Measurements from ENCODE around the gene BMP8A. TPM values are rescaled to one million over a fixed set of nuclear protein-coding genes. Genes with fewer than 3 reads are reported as not detected.
"Not testable (repeated sequence)": the region's sequence is repeated elsewhere in the genome, so short reads cannot be mapped to it uniquely, and the experiment has no call there.

The BMP8A gene
- total RNA-seq, 4 donors from 2014 or later = 0.40 to 4.0 (median 1.2) TPM

DNA sequence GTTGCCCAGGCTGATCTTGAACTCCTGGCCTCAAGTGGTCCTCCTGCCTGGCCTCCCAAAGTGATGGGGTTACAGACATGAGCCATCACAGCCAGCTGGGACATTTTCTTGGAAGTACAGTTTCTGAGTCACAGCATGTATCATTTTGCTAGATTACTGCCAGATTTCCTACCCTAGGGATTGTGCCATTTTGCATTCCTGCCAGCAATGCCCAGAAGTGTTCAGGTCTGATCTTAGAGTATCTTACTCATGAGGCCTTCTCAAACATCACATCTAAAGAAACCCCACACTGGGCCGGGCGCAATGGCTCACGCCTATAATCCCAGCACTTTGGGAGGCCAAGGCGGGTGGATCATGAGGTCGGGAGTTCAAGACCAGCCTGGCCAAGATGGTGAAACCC is 10.2 kb downstream of the BMP8A start:
- TF ChIP-seq EP300 (IDR thresholded peaks at IDR 0.05) = no peak
- no peak for TF ChIP-seq POLR2AphosphoS5 (IDR thresholded peaks at IDR 0.05)
- TF ChIP-seq, protein P1, sequence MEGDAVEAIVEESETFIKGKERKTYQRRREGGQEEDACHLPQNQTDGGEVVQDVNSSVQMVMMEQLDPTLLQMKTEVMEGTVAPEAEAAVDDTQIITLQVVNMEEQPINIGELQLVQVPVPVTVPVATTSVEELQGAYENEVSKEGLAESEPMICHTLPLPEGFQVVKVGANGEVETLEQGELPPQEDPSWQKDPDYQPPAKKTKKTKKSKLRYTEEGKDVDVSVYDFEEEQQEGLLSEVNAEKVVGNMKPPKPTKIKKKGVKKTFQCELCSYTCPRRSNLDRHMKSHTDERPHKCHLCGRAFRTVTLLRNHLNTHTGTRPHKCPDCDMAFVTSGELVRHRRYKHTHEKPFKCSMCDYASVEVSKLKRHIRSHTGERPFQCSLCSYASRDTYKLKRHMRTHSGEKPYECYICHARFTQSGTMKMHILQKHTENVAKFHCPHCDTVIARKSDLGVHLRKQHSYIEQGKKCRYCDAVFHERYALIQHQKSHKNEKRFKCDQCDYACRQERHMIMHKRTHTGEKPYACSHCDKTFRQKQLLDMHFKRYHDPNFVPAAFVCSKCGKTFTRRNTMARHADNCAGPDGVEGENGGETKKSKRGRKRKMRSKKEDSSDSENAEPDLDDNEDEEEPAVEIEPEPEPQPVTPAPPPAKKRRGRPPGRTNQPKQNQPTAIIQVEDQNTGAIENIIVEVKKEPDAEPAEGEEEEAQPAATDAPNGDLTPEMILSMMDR (IDR thresholded peaks at IDR 0.05) = no peak
- TF ChIP-seq POLR2A (IDR thresholded peaks at IDR 0.05) = no peak
- Histone ChIP-seq H3K27me3 (peaks cover 8% of the 10 kb centered on the region), H3K27ac (no peak overlapping the region), H3K36me3 (no peaks in the 10 kb centered on the region), H3K4me3 (no peak overlapping the region), H3K9me3 (no peaks in the 10 kb centered on the region), H3K4me1 (peaks cover 0 to 6% (median 0%) of the 10 kb centered on the region in 3 donors)
- ATAC-seq = no peak
- WGBS, 2 donors (ENCODE audit: low coverage in 1 of 2) = 92% methylated on average over 5 of the region's 5 CpGs; no CpG with 5 or more reads in 1 of the 2 donors

DNA sequence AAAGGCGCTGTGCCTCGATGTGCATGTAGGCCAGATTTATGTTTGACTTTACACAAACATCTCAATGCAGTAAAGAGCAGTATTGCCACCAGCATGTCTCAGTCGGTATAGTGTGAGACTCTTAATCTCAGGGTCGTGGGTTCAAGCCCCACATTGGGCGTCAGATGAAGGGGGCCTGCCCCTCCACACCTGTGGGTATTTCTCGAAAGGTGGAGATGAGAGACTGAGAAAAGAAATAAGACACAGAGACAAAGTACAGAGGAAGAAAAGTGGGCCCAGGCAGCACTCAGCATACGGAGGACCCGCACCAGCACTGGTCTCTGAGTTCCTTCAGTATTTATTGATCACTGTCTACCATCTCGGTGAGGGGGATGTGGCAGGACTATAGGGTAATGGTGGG is 13.0 kb downstream of the BMP8A start:
- WGBS, 2 donors (ENCODE audit: low coverage in 1 of 2) = 78 to 85% methylated on average over 8 to 9 of the region's 9 CpGs
- not testable (repeated sequence) for H3K36me3 ChIP-seq, H3K27ac ChIP-seq, ATAC-seq, H3K4me3 ChIP-seq, H3K4me1 ChIP-seq, H3K9me3 ChIP-seq, H3K27me3 ChIP-seq

DNA sequence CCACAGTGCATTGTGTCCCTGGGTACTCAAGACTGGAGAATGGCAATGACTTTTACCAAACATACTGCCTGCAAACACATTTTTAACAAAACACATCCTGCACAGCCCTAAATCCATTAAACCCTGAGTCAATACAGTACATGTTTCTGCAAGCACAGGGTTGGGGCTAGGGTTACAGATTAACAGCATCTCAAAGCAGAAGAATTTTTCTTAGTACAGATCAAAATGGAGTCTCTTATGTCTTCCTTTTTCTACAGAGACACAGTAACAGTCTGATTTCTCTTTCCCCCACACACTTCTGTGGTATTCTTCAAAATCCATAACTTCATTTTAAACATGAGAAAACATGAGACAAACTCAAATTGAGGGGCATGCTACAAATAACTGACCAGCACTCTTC is 13.9 kb downstream of the BMP8A start:
- Histone ChIP-seq H3K9me3 (no peaks in the 10 kb centered on the region), H3K27ac (no peak overlapping the region), H3K27me3 (peaks cover 5% of the 10 kb centered on the region), H3K36me3 (no peaks in the 10 kb centered on the region), H3K4me1 (peaks cover 0 to 4% (median 0%) of the 10 kb centered on the region in 3 donors), H3K4me3 (no peak overlapping the region)
- ATAC-seq = no peak
- TF ChIP-seq, protein P1 (IDR thresholded peaks at IDR 0.05) = no peak
- TF ChIP-seq POLR2AphosphoS5 (IDR thresholded peaks at IDR 0.05) (no peak), POLR2A (IDR thresholded peaks at IDR 0.05) (no peak), EP300 (IDR thresholded peaks at IDR 0.05) (no peak)

DNA sequence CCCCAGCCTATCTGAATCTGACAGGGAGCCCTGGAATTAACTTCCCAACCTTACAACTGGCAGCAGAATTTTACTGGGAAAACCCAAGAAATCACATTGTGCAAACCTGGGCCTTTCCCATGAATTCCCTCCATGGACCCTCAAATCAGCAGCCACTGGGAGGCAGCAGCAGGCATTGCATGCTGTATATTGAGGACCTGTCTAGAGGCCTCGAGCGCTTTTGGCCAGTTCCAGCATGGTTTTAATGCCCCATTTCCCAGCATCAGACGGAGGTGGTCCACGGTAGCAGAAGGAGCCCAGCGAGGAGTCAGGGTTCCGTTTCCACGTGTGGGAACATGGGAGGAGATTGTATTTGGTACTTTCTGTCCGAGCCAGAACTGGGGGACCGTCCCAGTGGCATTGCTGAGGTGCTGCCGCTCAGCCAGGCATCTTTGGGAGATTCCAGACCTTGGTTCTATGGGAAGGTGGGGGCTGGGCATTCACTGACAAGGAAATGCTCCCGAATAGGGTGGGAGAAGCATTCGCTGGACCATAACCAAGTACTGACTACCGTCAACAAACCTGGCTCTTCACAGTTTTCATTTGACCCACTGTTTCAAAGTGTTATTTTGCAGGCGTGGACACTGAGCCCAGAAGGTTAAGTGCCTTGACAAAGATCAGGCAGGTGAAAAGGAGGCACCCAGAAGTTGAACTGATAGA is 15.9 kb downstream of the BMP8A start:
- Histone ChIP-seq H3K36me3 (no peaks in the 10 kb centered on the region), H3K9me3 (no peaks in the 10 kb centered on the region), H3K27ac (no peak overlapping the region), H3K4me3 (no peak overlapping the region), H3K27me3 (peaks cover 5% of the 10 kb centered on the region), H3K4me1 (no peaks in the 10 kb centered on the region)
- TF ChIP-seq POLR2A (IDR thresholded peaks at IDR 0.05) = no peak
- TF ChIP-seq, protein P1 (IDR thresholded peaks at IDR 0.05) = peak in 1 of 4 experiments; percentile 16
- WGBS, 2 donors (ENCODE audit: low coverage in 1 of 2) = 66 to 83% methylated on average over 6 to 8 of the region's 14 CpGs
- ATAC-seq = no peak

DNA sequence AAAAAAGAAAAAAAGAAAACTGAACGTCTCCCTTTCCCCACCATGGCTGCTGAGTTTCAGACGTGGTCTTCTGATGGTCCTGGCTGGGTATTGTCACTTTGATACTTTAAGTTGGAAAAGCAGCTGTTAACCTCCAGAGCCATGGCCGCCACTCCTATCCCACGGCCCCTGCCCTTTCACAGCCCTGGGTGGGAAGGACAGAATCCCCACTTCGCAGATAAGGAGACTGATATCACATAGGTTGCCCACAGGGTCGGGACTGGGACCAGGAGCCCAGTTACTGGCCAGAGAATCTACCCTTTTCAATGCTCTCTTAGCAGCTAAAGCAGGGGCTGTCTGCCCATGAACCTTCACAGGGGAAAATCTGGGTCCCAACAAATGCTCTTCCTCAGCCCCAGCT is 16.8 kb downstream of the BMP8A start:
- Histone ChIP-seq H3K9me3 (no peaks in the 10 kb centered on the region), H3K4me1 (no peaks in the 10 kb centered on the region), H3K27ac (no peak overlapping the region), H3K27me3 (peaks cover 5% of the 10 kb centered on the region), H3K4me3 (no peak overlapping the region), H3K36me3 (no peaks in the 10 kb centered on the region)
- TF ChIP-seq, protein P1 (IDR thresholded peaks at IDR 0.05) = no peak
- TF ChIP-seq EP300 (IDR thresholded peaks at IDR 0.05) (no peak), POLR2AphosphoS5 (IDR thresholded peaks at IDR 0.05) (no peak), POLR2A (IDR thresholded peaks at IDR 0.05) (no peak)
- WGBS, 2 donors (ENCODE audit: low coverage in 1 of 2) = 81% methylated on average over 2 to 3 of the region's 6 CpGs
- ATAC-seq = no peak

All from gastroesophageal sphincter (tissue), 4 donors.